ES-I3 (cell line): ENCODE results near the gene E2F1.
"Not testable (repeated sequence)": the region's sequence is repeated elsewhere in the genome, so short reads cannot be mapped to it uniquely, and the experiment has no call there.

Source experiments
- H3K36me3 ChIP-seq: 2 replicates; pipeline ENCODE4 v1.6.1; 2013; ENCODE audit warnings: mild to moderate bottlenecking, low read length, control low read depth, moderate library complexity; ENCODE audit not compliant: insufficient read depth
- H3K4me1 ChIP-seq: 2 replicates; pipeline ENCODE4 v1.6.1; 2013; ENCODE audit warnings: mild to moderate bottlenecking, control low read depth, low read length; ENCODE audit not compliant: insufficient read depth
- H3K9ac ChIP-seq: 2 replicates; pipeline ENCODE4 v1.6.1; 2013; ENCODE audit warnings: low read depth, mild to moderate bottlenecking, low read length, moderate library complexity
- H3K9me3 ChIP-seq: 2 replicates; pipeline ENCODE4 v1.6.1; 2013; ENCODE audit warnings: mild to moderate bottlenecking, low read length, moderate library complexity; ENCODE audit not compliant: control insufficient read depth, insufficient read depth

Gene E2F1

DNA sequence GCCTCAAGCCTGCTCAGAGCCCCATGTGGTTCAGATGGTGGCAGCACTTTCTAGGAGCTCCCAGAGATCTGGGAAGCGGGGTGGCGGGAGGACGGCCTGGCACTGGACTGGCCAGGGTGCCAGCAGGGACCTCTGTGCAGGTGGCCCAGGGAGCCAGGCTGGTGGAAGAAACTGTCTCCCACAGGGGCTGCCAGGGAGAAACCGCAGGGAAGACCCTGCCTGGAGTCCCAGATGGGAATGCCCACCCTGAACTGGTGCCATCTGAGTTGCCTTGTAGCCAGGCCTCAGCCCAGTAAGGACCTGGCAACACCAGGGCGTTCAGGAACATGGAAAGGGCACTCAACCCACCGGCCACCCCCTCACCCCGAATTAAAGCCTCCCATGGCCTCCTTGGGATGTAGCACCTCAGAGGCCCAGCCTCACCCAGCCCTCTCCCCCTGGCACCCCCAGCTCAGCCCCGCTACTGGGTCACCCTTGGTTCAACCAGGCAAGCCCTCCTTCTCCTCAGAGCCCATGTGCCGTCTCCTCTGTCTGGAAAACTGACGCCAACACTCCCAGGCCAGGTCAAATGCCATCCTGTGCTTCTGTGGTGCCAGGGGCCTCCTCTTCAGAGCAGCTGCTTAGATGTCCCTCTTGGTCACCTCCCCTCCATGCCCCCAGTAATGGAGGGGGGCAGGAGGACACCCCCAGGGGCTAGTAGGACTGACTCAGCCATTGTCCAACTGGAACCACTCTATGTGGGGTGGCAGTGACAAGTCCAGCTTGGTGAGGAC, 30.0 kb downstream of the E2F1 start:
- H3K36me3 ChIP-seq: 0 out of 2 replicates have a peak, but pooled peaks cover 3% of the 10 kb centered on the region
- no peaks in the 10 kb centered on the region for H3K9me3 ChIP-seq
- H3K4me1 ChIP-seq: peaks cover 8% of the 10 kb centered on the region
- H3K9ac ChIP-seq: no peak overlapping the region

DNA sequence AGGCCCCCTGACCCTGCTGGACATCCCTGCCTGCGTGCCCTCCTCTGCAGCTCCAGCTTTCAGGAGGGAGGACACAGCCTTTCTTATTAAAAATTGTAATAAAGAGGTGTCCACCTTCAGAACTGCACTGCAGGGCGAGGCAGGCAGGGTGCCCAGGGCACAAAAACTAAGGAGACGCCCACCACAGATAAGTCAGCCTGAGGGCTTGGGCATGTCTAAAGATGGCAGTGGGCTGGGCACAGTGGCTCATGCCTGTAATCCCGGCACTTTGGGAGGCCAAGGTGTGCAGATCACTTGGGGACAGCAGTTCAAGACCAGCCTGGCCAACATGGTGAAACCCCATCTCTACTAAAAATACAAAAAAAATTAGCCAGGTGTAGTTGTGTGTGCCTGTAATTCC, 31.0 kb downstream of the E2F1 start:
- Histone ChIP-seq H3K9ac (no peak overlapping the region), H3K36me3 (0 out of 2 replicates have a peak, but pooled peaks cover 3% of the 10 kb centered on the region), H3K4me1 (peaks cover 8% of the 10 kb centered on the region), H3K9me3 (no peaks in the 10 kb centered on the region)

DNA sequence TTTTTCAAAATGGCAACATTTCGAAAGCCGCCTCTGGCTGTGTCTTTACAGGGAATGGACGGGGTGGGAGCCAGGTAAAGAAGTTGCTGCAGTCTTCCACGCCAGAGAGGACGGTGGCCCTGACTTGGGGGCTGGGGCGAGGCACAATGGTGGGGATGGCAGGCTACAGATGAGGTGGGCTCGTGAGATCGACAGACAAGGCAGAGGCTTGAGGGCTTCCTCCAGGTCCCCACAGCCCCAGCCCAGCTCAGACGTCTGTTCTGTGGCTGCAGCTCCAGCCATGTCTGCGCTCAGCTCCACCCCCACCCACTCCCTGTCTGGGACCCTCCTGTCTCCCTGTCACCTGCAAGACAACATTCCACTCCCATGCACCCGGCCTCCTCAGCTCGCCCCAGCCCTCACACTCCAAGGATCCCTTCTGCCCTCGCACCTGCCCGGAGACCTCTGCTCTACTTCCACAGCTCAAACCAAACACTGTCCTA, 31.5 kb downstream of the E2F1 start:
- Histone ChIP-seq H3K36me3 (0 out of 2 replicates have a peak, but pooled peaks cover 3% of the 10 kb centered on the region), H3K9me3 (no peaks in the 10 kb centered on the region), H3K9ac (no peak overlapping the region), H3K4me1 (peaks cover 8% of the 10 kb centered on the region)

DNA sequence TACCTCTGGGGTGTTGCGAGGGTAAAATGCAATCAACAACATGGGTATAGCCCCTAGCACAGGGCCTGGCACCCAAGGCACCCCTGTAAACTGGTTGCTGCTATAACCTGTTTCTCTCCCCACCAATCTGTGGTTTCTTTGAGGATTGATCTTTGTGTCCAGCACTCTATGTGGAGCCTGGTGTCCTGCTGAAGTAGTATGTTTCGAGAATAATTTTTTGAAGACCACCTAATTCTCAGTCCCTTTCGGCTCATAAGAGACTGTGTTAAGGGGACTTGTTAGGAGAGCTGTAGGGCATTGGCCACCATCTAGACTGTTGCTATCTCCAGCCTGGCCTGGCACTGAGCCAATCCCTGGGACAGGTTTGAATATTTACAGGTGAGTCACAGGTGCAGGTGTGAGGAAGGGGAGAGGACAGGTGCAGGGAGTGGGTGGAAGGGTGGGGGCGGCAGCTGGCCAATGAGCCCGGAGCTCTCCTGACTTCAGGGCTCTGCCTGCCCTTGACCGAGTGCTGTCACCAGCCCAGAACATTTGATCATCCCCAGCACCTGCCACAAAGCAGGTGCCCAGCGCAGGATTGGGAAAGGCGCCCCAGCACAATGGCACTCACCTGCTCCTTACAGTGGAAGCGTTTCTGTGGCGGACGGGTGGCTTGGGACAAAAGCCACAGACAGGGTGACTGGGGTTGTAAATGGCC, 32.1 kb downstream of the E2F1 start:
- no peaks in the 10 kb centered on the region for H3K9me3 ChIP-seq
- H3K4me1 ChIP-seq: peaks cover 8% of the 10 kb centered on the region
- H3K36me3 ChIP-seq: 0 out of 2 replicates have a peak, but pooled peaks cover 3% of the 10 kb centered on the region
- H3K9ac ChIP-seq: no peak overlapping the region

DNA sequence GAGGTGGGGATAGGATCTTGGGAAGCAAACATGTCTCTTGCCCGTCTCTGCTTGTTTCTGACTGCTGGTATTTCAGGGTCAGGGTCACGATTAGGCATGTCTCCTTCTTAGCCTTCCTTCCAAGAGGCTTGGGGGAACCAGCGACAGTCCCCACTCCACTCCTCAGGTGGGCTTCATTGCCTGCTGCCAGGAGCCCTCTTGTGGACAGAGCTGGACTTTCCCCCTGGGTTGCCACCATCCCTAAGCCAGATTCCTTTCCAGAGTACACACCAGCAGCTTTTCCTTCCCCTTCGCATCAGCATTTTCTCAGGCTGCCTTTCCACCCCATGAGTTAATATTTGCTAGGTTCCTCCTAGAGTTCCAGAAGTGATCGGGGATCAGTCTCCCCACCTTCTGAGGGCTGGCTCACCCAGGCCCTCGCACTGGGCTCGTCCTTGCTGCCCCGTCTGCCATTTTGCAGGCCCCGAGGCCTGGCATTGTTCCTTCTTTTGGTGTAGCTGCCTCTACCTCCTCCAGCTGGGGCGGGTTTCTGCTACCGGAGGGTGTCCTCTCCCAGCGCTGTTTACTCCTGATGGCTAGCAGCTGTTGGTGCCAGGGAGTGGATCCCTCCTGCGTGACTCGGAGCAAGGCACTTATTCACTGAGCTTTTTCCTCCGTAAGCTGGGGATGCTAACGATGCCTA, 32.8 kb downstream of the E2F1 start:
- Histone ChIP-seq H3K36me3 (0 out of 2 replicates have a peak, but pooled peaks cover 3% of the 10 kb centered on the region), H3K9me3 (no peaks in the 10 kb centered on the region), H3K4me1 (peaks cover 8% of the 10 kb centered on the region), H3K9ac (no peak overlapping the region)

DNA sequence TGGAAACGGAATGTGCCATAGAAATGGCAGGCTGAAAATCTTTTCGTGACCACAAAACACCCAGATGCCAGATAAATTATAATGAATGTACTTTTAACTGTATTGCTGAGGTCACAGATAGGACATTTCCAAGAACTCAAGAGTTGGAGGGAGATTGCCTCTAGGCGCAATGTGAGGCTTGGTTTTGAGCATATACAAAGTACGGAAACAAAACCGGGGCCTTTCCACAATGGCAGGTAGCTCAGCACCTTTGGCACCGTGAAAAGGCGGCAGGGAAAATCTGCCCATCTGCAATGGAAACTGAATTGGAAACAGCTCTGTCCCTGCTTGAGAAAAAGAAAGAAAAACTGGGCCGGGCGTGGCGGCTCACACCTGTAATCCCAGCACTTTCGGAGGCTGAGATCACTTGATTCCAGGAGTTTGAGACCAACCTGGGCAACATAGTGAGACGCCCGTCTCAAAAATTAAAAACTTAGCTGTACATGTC, 34.6 kb downstream of the E2F1 start:
- Histone ChIP-seq H3K9ac (no peak overlapping the region), H3K36me3 (0 out of 2 replicates have a peak, but pooled peaks cover under 1% of the 10 kb centered on the region), H3K9me3 (no peaks in the 10 kb centered on the region), H3K4me1 (peaks cover 11% of the 10 kb centered on the region)

DNA sequence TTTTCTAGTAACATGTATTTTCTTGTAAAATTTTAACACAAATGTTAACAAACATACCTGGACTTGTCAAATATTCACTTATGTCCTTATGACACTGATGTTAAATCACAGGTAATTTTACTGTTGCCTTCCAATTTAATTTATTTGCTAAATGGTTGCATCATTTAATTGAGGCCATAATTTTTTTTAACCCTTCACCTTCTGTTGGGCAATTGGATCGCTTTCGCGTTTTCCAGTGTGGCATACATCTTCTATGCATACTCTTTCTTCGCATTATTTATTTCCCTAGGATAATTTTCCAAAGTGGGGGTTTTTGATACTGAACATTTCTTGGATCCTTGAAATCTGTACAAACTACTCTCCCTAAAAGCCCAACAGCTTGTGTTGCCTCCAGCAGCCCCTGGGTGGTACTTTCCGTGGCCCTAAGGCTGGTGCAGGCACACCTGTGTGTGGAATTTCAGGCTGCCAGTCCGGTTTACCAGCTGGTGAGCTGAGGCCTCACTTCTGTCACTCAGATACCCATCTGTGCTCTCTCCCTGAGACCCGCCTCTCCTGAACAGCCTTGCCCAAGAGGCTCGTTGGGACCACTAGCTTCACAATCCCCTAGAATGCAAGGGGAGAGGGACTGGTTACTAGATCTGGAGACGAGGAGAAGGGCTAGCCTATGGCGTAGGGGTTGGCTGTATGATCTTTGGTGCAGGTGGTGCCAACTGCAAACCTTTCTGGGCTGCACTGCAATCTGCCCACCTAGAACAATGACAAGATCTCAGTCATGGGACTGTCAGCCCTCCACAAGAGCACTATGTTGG, 35.2 kb downstream of the E2F1 start:
- Histone ChIP-seq H3K9ac (no peak overlapping the region), H3K4me1 (peaks cover 11% of the 10 kb centered on the region), H3K36me3 (no peaks in the 10 kb centered on the region), H3K9me3 (no peaks in the 10 kb centered on the region)

DNA sequence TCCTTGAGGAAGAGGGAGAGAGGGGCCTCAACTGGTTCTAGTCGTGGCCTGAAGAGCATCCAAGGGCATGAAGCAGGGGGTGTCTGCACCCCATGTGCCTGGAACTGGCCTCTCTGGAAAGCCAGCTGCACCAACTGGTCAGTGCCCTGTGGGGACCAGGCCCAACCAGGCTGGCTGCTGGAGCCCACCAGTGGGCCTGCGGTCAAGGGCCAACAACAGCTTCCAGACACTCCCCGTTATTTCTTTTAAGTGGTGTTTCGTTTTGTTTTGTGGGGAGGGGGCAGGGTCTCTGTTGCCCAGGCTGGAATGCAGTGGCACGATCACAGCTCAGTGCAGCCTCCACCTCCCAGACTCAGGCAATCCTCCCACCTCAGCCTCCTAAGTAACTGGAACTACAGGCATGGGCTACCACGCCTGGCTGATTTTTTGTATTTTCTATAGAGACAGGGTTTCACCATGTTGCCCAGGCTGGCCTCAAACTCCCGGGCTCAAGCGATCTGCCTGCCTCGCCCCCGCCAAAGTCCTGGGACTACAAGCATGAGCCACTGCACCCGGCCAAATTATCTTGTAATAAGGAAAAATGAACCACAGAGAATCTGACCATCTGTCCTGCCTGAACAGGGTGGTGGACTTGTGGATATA, 36.0 kb downstream of the E2F1 start:
- Histone ChIP-seq H3K9ac (no peak overlapping the region), H3K9me3 (no peaks in the 10 kb centered on the region), H3K4me1 (peaks cover 11% of the 10 kb centered on the region), H3K36me3 (no peaks in the 10 kb centered on the region)

DNA sequence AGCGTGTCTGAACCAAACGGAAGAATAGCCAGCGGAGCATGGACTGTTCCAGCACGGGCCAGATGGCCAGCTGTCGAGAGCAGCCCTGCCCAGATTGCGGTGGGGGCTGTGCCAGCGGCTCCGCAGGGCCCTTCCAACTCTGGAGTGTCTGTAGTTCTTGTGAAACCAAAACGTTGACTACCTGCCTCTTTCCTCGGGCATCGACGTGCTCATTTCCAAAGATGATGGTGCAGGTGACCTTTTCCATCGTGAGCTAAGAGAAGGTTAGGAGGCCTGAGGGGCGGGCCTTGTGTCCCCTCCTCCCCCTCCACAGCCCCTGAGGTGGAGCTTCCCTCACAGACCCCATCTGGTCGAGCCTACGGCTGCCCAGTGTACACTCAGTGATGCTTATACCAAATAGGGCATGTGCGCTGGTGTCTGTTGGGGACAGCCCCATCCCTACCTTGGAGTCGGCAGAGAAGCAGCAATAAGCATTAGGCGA, 36.9 kb downstream of the E2F1 start:
- Histone ChIP-seq H3K9me3 (no peaks in the 10 kb centered on the region), H3K9ac (no peak overlapping the region), H3K4me1 (peaks cover 11% of the 10 kb centered on the region), H3K36me3 (no peaks in the 10 kb centered on the region)

DNA sequence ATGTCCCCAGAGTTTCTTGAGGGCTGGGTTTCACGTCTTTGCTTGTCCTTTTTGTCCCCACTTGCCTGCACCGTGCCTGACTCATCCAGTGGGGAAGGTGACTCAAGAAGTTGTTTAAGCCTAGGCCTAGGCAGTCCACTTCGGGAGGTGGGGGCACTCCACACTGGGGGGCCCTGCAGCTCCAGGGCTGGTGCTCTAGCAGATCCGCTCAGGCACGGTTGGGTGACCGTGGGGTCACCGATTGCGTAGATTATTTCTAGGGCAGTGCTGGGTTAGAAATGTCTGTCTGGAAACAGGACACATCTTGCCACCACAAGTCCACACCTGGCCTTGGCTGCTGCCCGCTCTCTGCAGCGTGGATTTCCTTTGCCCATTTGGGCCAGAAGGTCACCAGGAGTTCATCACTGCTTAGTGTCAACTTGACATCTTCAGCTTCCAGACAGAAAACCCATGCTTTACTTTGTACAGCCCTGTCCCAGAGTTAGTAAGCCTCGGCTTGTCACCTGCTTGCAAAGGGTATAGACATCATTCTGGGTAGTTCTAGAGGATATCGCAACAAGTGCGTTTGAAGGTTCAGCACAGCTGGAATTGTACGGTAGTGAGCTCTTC, 37.7 kb downstream of the E2F1 start:
- peaks cover 6% of the 10 kb centered on the region for H3K4me1 ChIP-seq
- H3K36me3 ChIP-seq: no peaks in the 10 kb centered on the region
- H3K9me3 ChIP-seq: no peaks in the 10 kb centered on the region
- no peak overlapping the region for H3K9ac ChIP-seq

DNA sequence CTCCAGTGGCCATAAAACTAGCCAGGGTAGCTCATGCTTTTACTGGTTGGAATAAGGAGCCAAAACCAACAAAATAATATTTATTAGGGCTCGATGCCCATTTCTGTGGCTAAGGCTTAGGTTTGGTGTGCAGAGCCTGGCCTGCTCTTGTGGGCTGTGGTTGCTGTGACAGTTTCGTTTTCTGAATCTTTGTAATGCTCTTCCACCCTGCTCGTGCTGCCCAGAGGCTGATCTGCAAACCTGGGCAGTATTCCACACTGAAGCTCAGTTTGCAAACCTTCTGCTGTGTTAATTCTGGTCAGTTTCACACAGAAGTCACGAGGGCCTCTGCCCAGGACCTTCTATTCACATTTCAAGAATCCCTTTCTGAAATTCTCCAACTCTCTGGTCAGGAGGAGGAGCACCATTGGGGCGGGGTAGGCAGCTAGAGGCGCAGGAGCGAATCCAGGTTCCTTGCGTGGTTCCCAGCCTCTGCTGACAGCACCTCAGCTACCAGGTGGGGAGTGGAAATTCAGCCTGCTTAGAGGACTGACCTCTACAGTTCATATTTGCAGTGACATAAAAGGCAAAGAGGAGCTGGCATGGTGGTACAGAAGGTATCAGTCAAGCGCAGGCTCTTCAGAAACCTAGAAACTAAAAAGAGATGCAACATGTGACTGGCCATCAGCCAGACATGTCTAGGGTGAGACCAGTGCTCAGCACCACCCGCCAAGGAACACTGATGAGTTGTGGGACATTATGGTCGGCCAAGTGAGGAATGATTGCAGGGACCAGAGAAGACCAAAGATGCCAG, 38.4 kb downstream of the E2F1 start:
- no peaks in the 10 kb centered on the region for H3K9me3 ChIP-seq
- H3K4me1 ChIP-seq: peaks cover 4% of the 10 kb centered on the region; the same call in 1 of the 2 replicates
- H3K9ac ChIP-seq: no peak overlapping the region
- H3K36me3 ChIP-seq: no peaks in the 10 kb centered on the region

DNA sequence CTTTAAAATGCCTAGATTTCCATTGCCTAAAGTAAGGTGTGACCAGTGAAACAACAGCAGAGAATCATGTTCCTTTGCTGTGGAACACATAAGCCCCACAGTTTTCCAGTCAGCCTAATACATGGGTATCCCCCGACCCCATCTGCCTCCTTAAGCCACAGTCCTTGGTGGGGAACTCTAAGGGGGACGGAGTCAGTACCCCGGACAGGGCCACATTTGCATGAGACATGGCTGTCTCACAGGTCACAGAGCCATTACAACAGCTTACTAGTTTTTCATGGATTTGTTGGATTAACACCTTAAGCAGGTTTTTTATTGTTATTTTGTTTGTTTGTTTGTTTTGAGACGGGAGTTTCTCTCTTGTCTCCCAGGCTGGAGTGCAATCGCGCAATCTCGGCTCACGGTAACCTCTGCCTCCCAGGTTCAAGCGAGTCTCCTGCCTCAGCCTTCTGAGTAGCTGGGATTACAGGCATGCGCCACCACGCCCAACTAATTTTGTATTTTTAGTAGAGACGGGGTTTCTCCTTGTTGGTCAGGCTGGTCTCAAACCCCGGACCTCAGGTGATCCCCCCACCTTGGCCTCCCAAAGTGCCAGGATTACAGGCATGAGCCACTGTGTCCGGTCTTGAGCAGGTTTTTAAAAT, 39.1 kb downstream of the E2F1 start:
- H3K4me1 ChIP-seq, H3K36me3 ChIP-seq, H3K9me3 ChIP-seq, H3K9ac ChIP-seq: not testable (repeated sequence)
